ENCODE measurements around the gene RGL3.
A peak's percentile ranks its signal among the peaks of the same experiment; 100 is the strongest.

The RGL3 gene

DNA sequence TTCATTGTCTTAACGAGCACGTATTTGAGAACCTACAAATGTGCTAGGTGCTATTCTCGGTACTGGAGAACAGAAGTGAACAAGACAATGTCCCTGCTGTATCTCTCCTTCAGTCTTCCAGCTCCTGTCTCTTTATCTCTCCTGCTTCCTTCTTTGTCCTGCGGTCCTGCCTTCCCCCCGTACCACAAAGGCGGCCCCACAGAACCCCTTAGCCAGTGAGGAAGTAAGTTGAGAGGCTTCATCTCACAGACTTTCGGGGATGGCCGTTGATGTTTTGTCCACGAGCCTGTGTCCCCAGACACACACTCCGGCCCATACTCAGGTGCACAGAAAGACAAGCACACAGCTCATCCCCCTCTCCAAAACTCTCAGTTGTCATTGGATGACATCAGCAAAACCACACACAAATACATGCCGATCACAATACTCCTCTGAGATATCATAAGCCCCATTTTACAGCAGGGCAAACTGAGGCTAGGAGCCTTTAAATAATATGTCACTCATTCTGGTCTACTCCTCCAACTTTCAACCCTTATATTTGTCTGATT, 45.2 kb downstream of the RGL3 start:
- TF ChIP-seq, protein P1, sequence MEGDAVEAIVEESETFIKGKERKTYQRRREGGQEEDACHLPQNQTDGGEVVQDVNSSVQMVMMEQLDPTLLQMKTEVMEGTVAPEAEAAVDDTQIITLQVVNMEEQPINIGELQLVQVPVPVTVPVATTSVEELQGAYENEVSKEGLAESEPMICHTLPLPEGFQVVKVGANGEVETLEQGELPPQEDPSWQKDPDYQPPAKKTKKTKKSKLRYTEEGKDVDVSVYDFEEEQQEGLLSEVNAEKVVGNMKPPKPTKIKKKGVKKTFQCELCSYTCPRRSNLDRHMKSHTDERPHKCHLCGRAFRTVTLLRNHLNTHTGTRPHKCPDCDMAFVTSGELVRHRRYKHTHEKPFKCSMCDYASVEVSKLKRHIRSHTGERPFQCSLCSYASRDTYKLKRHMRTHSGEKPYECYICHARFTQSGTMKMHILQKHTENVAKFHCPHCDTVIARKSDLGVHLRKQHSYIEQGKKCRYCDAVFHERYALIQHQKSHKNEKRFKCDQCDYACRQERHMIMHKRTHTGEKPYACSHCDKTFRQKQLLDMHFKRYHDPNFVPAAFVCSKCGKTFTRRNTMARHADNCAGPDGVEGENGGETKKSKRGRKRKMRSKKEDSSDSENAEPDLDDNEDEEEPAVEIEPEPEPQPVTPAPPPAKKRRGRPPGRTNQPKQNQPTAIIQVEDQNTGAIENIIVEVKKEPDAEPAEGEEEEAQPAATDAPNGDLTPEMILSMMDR (conservative IDR thresholded peaks at IDR 0.05; ENCODE audit: low read depth), result no peak
- POLR2A ChIA-PET (ENCODE audit: low non-redundant PET), result interaction anchor here (0.6 kb wide), 1 partner anchor 33 kb away, joined by 5 read pairs; no protein-coding TSS in a partner anchor
- CTCF ChIA-PET, result interaction anchor here (1.0 kb wide), 4 partner anchors 52 to 728 kb away, joined by 3 read pairs; no protein-coding TSS in a partner anchor
- peak overlapping the region; percentile 96 for H3K27ac ChIP-seq
- no peak for DNase-seq (ENCODE audit: low spot score)

GRCh38 chr19:11373166-11373884, 45.8 kb downstream of the RGL3 start:
- CTCF ChIA-PET, result interaction anchor here (1.0 kb wide), 1 partner anchor 727 kb away, joined by 3 read pairs; no protein-coding TSS in a partner anchor
- peak; percentile 60 for DNase-seq (ENCODE audit: low spot score)
- H3K27ac ChIP-seq, result peak overlapping the region; percentile 96
- POLR2A ChIA-PET (ENCODE audit: low non-redundant PET), result interaction anchor here (0.6 kb wide), 1 partner anchor 32 kb away, joined by 5 read pairs; no protein-coding TSS in a partner anchor
- TF ChIP-seq, protein P1 (conservative IDR thresholded peaks at IDR 0.05; ENCODE audit: low read depth), result no peak

GRCh38 chr19:11370744-11371143, 48.4 kb downstream of the RGL3 start:
- no peak for DNase-seq (ENCODE audit: low spot score)
- TF ChIP-seq, protein P1 (conservative IDR thresholded peaks at IDR 0.05; ENCODE audit: low read depth), result no peak
- ChIA-PET CTCF (interaction anchor here (0.6 kb wide), 1 partner anchor 11 kb away, joined by 3 read pairs; no protein-coding TSS in a partner anchor), POLR2A (ENCODE audit: low non-redundant PET) (no interaction called here)
- no peak overlapping the region for H3K27ac ChIP-seq

DNA sequence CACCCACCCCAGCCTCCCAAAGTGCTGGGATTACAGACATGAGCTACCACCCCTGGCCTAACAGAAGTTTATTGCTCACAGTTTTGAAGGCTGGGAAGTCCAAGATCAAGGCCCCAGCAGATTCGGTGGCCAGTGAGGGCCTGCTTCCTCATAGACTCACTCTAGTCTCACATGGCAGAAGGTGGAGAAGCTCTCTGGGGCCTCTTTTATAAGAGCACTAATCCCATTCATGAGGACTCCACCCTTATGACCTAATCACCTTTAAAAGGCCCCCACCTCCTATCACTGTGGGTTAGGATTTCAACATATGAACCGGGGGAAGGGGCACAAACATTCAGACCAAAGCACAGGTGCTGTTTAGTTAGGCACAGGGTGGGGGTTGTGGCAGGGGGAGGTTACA, 51.6 kb downstream of the RGL3 start:
- TF ChIP-seq, protein P1 (conservative IDR thresholded peaks at IDR 0.05; ENCODE audit: low read depth), result no peak
- no peak for DNase-seq (ENCODE audit: low spot score)
- ChIA-PET POLR2A (ENCODE audit: low non-redundant PET) (no interaction called here), CTCF (interaction anchor here (1.1 kb wide), 1 partner anchor 10 kb away, joined by 3 read pairs; no protein-coding TSS in a partner anchor)
- 0 out of 2 replicates have a peak overlapping the region, but pooled peaks have one; percentile 9 for H3K27ac ChIP-seq

DNA sequence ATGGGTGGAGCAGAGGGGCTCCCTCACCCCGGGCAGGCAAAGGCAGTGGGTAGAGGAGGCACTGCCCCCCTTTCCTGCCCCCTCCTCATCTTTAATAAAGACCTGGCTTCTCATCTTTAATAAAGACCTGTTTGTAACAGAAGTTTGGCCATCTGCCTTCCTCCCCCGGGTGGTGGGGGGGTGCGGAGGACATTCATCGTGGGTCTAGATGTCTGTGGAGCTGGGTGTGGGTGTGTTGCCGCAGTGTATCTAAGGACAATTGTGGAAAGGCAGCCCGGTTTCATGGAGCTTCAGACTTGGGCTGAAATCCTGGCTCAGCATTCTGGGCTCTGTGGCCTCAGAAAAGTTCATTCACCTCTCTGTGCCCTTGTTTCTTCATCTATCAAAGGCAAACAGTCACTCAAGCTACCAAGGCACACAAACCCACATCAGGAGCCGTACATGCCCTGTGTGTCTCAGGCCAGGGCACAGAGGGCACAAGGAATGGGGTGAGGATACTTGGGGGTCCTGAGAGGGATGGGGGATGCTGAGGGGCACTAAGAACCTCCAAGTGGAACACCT, 53.5 kb downstream of the RGL3 start:
- H3K27ac ChIP-seq, result 0 out of 2 replicates have a peak overlapping the region, but pooled peaks have one; percentile 2
- DNase-seq (ENCODE audit: low spot score), result no peak
- ChIA-PET CTCF (no interaction called here), POLR2A (ENCODE audit: low non-redundant PET) (no interaction called here)
- TF ChIP-seq, protein P1 (conservative IDR thresholded peaks at IDR 0.05; ENCODE audit: low read depth), result no peak

DNA sequence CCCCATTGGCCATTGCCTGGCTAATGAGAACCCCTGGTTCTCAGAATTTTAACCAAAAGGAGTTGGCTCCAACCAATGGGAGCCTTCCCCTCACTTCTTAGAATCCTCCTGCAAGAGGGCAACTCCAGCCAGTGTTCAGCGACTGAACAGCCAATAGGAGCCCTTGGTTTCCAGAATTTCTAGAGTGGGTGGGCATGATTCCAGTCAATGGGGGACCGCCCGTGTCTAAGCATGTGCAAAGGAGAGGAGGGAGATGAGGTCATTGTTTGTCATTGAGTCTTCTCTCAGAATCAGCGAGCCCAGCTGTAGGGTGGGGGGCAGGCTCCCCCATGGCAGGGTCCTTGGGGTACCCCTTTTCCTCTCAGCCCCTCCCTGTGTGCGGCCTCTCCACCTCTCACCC, 54.2 kb downstream of the RGL3 start:
- TF ChIP-seq, protein P1 (conservative IDR thresholded peaks at IDR 0.05; ENCODE audit: low read depth), result no peak
- POLR2A ChIA-PET (ENCODE audit: low non-redundant PET), result no interaction called here

More for the DNA sequence above, 54.2 kb downstream of the RGL3 start:
- DNase-seq (ENCODE audit: low spot score), result no peak
- CTCF ChIA-PET, result interaction anchor here (0.6 kb wide), 1 partner anchor 695 kb away, joined by 3 read pairs; no protein-coding TSS in a partner anchor
- no peak overlapping the region for H3K27ac ChIP-seq

Measured in RWPE1 (cell line).